Heart right ventricle (tissue), 16 donors: ENCODE measurements around the gene MORC4. TPM values are rescaled to one million over a fixed set of nuclear protein-coding genes. Genes with fewer than 3 reads are reported as not detected.

Experiments used
- ATAC-seq, 8 donors: fragments of 200-7000 bp; cut with Tn5 transposase; one replicate each; pipeline ENCODE4 v1.9.1; 2020; ENCODE audit warnings: mild to moderate bottlenecking in 8 of 8, moderate library complexity in 8 of 8, moderate number of reproducible peaks in 1 of 8
- DNase-seq, 2 donors: peaks; one replicate each; pipeline ENCODE4 v3.0.0-alpha.2; 2020
- H3K27ac ChIP-seq, 10 donors: fragments of 200-600 bp; sonication (generic) in 2 of 10; one replicate each; pipeline versions ENCODE4 v1.5.0 to v1.8.0; 2020 to 2022; ENCODE audit warnings: mild to moderate bottlenecking in 3 of 10
- H3K27me3 ChIP-seq, 7 donors: fragments of 200-600 bp; one replicate each; pipeline ENCODE4 v1.8.0; 2021 to 2022; ENCODE audit warnings: mild to moderate bottlenecking in 2 of 7
- H3K36me3 ChIP-seq, 9 donors: fragments of 200-600 bp; sonication (generic) in 1 of 9; one replicate each; pipeline versions ENCODE4 v1.5.0 to v1.8.0; 2020 to 2022; ENCODE audit warnings: mild to moderate bottlenecking in 2 of 9
- H3K4me1 ChIP-seq, 9 donors: fragments of 200-600 bp; sonication (generic) in 1 of 9; one replicate each; pipeline versions ENCODE4 v1.5.0 to v1.8.0; 2020 to 2022; ENCODE audit warnings: mild to moderate bottlenecking in 4 of 9
- H3K4me3 ChIP-seq, 10 donors: fragments of 200-600 bp; sonication (generic) in 2 of 10; one replicate each; pipeline versions ENCODE4 v1.5.0 to v1.8.0; 2020 to 2022; ENCODE audit warnings: mild to moderate bottlenecking in 7 of 10, moderate library complexity in 2 of 10
- H3K9me3 ChIP-seq, 11 donors: fragments of 200-600 bp in 10 of 11; sonication (generic) in 2 of 11; one replicate each; pipeline versions ENCODE4 v1.5.0 to v1.8.0; 2013 to 2022; ENCODE audit warnings: mild to moderate bottlenecking in 2 of 11, control low read depth in 1 of 11, moderate library complexity in 1 of 11
- CTCF ChIP-seq, 9 donors: fragments of 200-600 bp; sonication (generic) in 2 of 9; IDR thresholded peaks; one replicate each; pipeline versions ENCODE4 v1.5.0 to v1.8.0; 2021 to 2022; ENCODE audit warnings: antibody characterized with exemption in 9 of 9, mild to moderate bottlenecking in 5 of 9, moderate library complexity in 1 of 9
- WGBS, 2 donors: extraction: QIAGEN DNeasy Blood & Tissue Kit; methylation state at CpG; one replicate each; pipeline ENCODE4 v1.1.7; 2013; ENCODE audit warnings: inconsistent platforms in 1 of 2; 5-methylcytosine and 5-hydroxymethylcytosine counted together
- intact Hi-C, 10 donors: fragments of 100-400 bp; cut with DNase I; formaldehyde crosslinking; loops; one replicate each; pipeline versions ENCODE4 v1.11.1 to v1.14.2; 2022
- polyA plus RNA-seq, 2 donors: library from polyadenylated mRNA; stranded (reverse); fragments of 200-250 nt; gene quantifications; one replicate each; pipeline ENCODE4 v1.2.3, GENCODE V29; 2013
- total RNA-seq, 10 donors: library from RNA; stranded (reverse); fragmentation: NEBNext Ultra II Directional in 3 of 10; extraction: Animal tissue kit (Norgen Biotek cat#: 25700) in 3 of 10; gene quantifications; one replicate each; pipeline versions ENCODE4 v1.2.1 to v1.2.4, GENCODE V29; 2021 to 2023
- donor health status: Arrhythmogenic right ventricular cardiomyopathy.
- donor health status: ischemic (EF 13 %, LVEDD 7.1; RV severe dilation, severe dysfunction).
- donor health status: healthy with polysubstance abuse.
- donor health status: DM: no; HTN: yes; CAD: no.
- donor health status: DM: no; HTN: no; CAD: no.
- donor health status: ischemic (EF 25% LVEDD 6.9; RV normal size, moderate dysfunction).
- donor health status: ischemic (EF 25% LVEDD 5.7; RV mildly dilated, moderate dysfunction).
- donor health status: healthy.
- donor health status: DM: yes; HTN: yes; CAD: no.
- donor health status: Ischemic cardiomyopathy.
- donor health status: ischemic (EF 35%, LVEDD 5.7; RV mildly dilated, moderate dysfunction).
- donor health status: nonischemic (EF 11% LVEDD 7.7; RV severe dilation, severe dysfunction).
- donor health status: DM: yes; HTN: yes; CAD: no.
- donor health status: PGD.
- donor health status: ischemic (EF 29% LVEDD 5.4; RV normal size, mild dysfunction).
- donor health status: nonischemic (EF 23%, LVEDD 6.1; RV moderate dilation, normal function).

Gene MORC4
- total and polyA plus RNA-seq, 12 donors: 2.2 to 3.5 (median 2.7) TPM

- peaks cover 0 to 22% (median 0%) of the 10 kb centered on the region in 7 donors for H3K27me3 ChIP-seq
- no peak for TF ChIP-seq CTCF (IDR thresholded peaks at IDR 0.05)
- ATAC-seq: no peak
- no peaks in the 10 kb centered on the region for H3K36me3 ChIP-seq
- intact Hi-C loops: no loop called here
- H3K4me3 ChIP-seq: no peak overlapping the region
- no peak for DNase-seq
- no peak overlapping the region for H3K27ac ChIP-seq
- peaks cover 0 to 7% (median 0%) of the 10 kb centered on the region in 9 donors for H3K4me1 ChIP-seq
- no peaks in the 10 kb centered on the region for H3K9me3 ChIP-seq
- 89 to 96% methylated on average over 4 of the region's 4 CpGs for WGBS, 2 donors
These were observed 71.8 kb downstream of the MORC4 start for GRCh38 chrX:106928227-106928626.

GRCh38 chrX:106927700-106928099 lies 72.3 kb downstream of the MORC4 start:
- H3K9me3 ChIP-seq: no peaks in the 10 kb centered on the region
- intact Hi-C loops: no loop called here
- H3K4me3 ChIP-seq: no peak overlapping the region
- peaks cover 0 to 22% (median 0%) of the 10 kb centered on the region in 7 donors for H3K27me3 ChIP-seq
- no peak overlapping the region for H3K27ac ChIP-seq
- ATAC-seq: no peak
- H3K4me1 ChIP-seq: peaks cover 0 to 3% (median 0%) of the 10 kb centered on the region in 9 donors
- TF ChIP-seq CTCF (IDR thresholded peaks at IDR 0.05): no peak
- DNase-seq: no peak
- H3K36me3 ChIP-seq: no peaks in the 10 kb centered on the region
- 47 to 57% methylated on average over 5 of the region's 5 CpGs for WGBS, 2 donors

- no peaks in the 10 kb centered on the region for H3K4me1 ChIP-seq
- no peak for DNase-seq
- H3K9me3 ChIP-seq: no peaks in the 10 kb centered on the region
- no peak for ATAC-seq
- 83 to 91% methylated on average over 3 of the region's 3 CpGs for WGBS, 2 donors
- no peak for TF ChIP-seq CTCF (IDR thresholded peaks at IDR 0.05)
- H3K27me3 ChIP-seq: peaks cover 0 to 21% (median 0%) of the 10 kb centered on the region in 7 donors
- intact Hi-C loops: no loop called here
- H3K4me3 ChIP-seq: no peak overlapping the region
- H3K36me3 ChIP-seq: no peaks in the 10 kb centered on the region
- no peak overlapping the region for H3K27ac ChIP-seq
These were observed 73.0 kb downstream of the MORC4 start for GRCh38 chrX:106927023-106927422.

GRCh38 chrX:106921637-106922036 lies 78.4 kb downstream of the MORC4 start:
- no peak for TF ChIP-seq CTCF (IDR thresholded peaks at IDR 0.05)
- Histone ChIP-seq H3K27me3 (peaks cover 0 to 29% (median 0%) of the 10 kb centered on the region in 7 donors), H3K36me3 (no peaks in the 10 kb centered on the region), H3K4me3 (no peak overlapping the region), H3K4me1 (peaks cover 0 to 8% (median 0%) of the 10 kb centered on the region in 9 donors), H3K9me3 (no peaks in the 10 kb centered on the region), H3K27ac (no peak overlapping the region)
- intact Hi-C loops: no loop called here
- DNase-seq (no peak), ATAC-seq (no peak)
- 60 to 72% methylated on average over 2 of the region's 2 CpGs for WGBS, 2 donors
